AG10803 (cell line): Measurements from ENCODE around the gene SPRED2.
"Not testable (repeated sequence)": the region's sequence is repeated elsewhere in the genome, so short reads cannot be mapped to it uniquely, and the experiment has no call there.

Experiments used
- DNase-seq: peaks from one replicate; pipeline ENCODE4 v3.0.0; 2010; ENCODE audit warnings: low read depth
- H3K4me3 ChIP-seq: 2 replicates; pipeline ENCODE4 v1.5.1; 2011; ENCODE audit warnings: mild to moderate bottlenecking, low read length, control low read depth
- TF ChIP-seq, protein P1 (sequence below): conservative IDR thresholded peaks from 2 replicates; pipeline ENCODE4 v1.5.1; 2011; ENCODE audit warnings: mild to moderate bottlenecking, low read length, control low read depth, inconsistent platforms

SPRED2 gene

GRCh38 chr2:65319674-65320041 is 112.7 kb downstream of the SPRED2 start:
- no peak overlapping the region for H3K4me3 ChIP-seq
- no peak for DNase-seq
- TF ChIP-seq, protein P1, sequence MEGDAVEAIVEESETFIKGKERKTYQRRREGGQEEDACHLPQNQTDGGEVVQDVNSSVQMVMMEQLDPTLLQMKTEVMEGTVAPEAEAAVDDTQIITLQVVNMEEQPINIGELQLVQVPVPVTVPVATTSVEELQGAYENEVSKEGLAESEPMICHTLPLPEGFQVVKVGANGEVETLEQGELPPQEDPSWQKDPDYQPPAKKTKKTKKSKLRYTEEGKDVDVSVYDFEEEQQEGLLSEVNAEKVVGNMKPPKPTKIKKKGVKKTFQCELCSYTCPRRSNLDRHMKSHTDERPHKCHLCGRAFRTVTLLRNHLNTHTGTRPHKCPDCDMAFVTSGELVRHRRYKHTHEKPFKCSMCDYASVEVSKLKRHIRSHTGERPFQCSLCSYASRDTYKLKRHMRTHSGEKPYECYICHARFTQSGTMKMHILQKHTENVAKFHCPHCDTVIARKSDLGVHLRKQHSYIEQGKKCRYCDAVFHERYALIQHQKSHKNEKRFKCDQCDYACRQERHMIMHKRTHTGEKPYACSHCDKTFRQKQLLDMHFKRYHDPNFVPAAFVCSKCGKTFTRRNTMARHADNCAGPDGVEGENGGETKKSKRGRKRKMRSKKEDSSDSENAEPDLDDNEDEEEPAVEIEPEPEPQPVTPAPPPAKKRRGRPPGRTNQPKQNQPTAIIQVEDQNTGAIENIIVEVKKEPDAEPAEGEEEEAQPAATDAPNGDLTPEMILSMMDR = no peak

DNA sequence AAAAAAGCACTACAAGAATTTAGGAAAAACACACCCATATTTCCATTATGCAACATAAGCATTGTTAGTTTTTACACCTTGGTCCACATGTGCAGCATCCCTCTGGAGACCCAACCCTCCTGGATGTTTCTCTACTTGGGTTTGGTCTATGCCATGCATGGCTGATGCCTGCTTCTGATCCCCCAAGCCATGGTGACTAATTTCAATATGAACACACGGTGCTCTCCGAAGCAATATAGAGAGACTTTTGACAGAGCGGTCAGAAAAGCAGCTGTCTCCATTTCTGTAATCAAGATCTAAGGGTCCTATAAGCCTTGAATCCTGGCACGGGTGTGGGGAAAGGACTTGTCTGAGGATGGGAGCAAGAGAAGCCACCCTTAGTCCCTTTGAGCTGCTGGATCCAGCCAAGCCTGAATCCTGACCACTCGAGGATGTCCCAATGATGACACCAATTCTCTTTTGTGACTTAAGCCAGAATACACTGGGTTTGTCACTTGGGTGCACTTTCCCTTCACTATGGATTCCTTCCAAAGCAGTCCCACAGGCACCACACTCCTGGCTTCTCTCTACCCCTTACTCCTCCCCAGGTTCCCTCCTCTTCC is 113.2 kb downstream of the SPRED2 start:
- H3K4me3 ChIP-seq = no peak overlapping the region
- TF ChIP-seq, protein P1 = no peak
- no peak for DNase-seq

DNA sequence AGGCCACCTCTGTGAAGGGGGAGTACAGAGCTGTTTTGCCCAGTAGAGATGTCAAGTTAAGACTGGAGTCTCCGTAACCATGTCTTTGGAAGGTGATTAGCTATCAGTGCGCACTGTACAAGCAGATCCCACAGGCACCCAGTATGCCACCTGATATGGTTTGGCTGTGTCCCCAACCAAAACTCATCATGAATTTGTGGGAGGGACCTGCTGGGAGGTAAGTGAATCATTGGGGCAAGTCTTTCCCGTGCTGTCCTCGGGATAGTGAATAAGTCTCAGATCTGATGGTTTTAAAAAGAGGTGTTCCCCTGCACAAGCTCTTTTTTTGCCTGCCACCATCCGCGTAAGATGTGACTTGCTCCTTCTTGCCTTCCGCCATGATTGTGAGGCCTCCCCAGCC is 114.6 kb downstream of the SPRED2 start:
- no peak overlapping the region for H3K4me3 ChIP-seq
- TF ChIP-seq, protein P1 = no peak
- DNase-seq = no peak

DNA sequence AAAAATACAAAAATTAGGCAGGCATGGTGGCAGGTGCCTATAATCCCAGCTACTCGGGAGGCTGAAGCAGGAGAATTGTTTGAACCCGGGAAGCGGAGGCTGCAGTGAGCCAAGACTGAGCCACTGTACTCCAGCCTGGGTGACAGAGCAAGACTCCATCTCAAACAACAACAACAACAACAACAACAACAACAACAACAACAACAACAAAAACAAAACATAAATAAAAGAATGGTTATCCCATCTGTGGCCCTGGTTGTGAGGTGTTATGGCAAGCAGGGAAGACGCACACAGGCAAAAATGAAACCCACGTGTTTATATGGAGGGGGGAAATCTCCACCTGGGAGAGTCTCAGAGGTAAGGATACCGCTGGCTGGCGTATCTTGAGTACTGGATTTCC is 115.0 kb downstream of the SPRED2 start:
- not testable (repeated sequence) for H3K4me3 ChIP-seq, DNase-seq

GRCh38 chr2:65316072-65316471 is 116.3 kb downstream of the SPRED2 start:
- TF ChIP-seq, protein P1 = no peak
- DNase-seq = peak; percentile 86

GRCh38 chr2:65314801-65315441 is 117.5 kb downstream of the SPRED2 start:
- TF ChIP-seq, protein P1 = no peak
- no peak for DNase-seq
- no peak overlapping the region for H3K4me3 ChIP-seq

More at GRCh38 chr2:65316072-65316471, 116.3 kb downstream of the SPRED2 start:
- no peak overlapping the region for H3K4me3 ChIP-seq

GRCh38 chr2:65313954-65314256 is 118.5 kb downstream of the SPRED2 start:
- TF ChIP-seq, protein P1 = no peak
- no peak for DNase-seq
- H3K4me3 ChIP-seq = no peak overlapping the region
